Activated T-helper 17 cell treated with anti-CD3 and anti-CD28 coated beads, Interleukin-2, amount 50 U/mL, for 72 hours (primary cell): ENCODE results near the gene GRIK2. TPM values are rescaled to one million over a fixed set of nuclear protein-coding genes. Genes with fewer than 3 reads are reported as not detected.

Experiments
- ATAC-seq: fragments of 150-1000 bp; cut with Tn5 transposase; replicated peaks from 2 replicates; pipeline ENCODE4 v1.10.0; 2021; ENCODE audit warnings: mild to moderate bottlenecking, moderate library complexity
- H3K27ac Mint-ChIP-seq: one replicate; pipeline ENCODE4 v1.8.0; 2022; ENCODE audit warnings: mixed read lengths
- H3K27me3 Mint-ChIP-seq: one replicate; pipeline ENCODE4 v1.8.0; 2022; ENCODE audit warnings: mixed read lengths
- H3K36me3 Mint-ChIP-seq: one replicate; pipeline ENCODE4 v1.8.0; 2022; ENCODE audit warnings: low read depth, mild to moderate bottlenecking, mixed read lengths
- H3K4me1 Mint-ChIP-seq: one replicate; pipeline ENCODE4 v1.8.0; 2022; ENCODE audit warnings: mixed read lengths
- H3K4me3 Mint-ChIP-seq: one replicate; pipeline ENCODE4 v1.8.0; 2022; ENCODE audit warnings: mild to moderate bottlenecking, mixed read lengths
- H3K9me3 Mint-ChIP-seq: one replicate; pipeline ENCODE4 v1.8.0; 2022; ENCODE audit warnings: mixed read lengths
- total RNA-seq, 2 donors: library from RNA; stranded (reverse); gene quantifications; one replicate each; pipeline ENCODE4 v1.2.3, GENCODE V29; 2022

GRIK2 gene
- total RNA-seq, 2 donors from 2014 or later, result 0.13 TPM; not detected in 1

GRCh38 chr6:102015431-102015830 lies 621.9 kb downstream of the GRIK2 start:
- no peaks in the 10 kb centered on the region for H3K4me1 Mint-ChIP-seq
- H3K36me3 Mint-ChIP-seq, result no peaks in the 10 kb centered on the region
- no peaks in the 10 kb centered on the region for H3K27me3 Mint-ChIP-seq
- H3K4me3 Mint-ChIP-seq, result no peak overlapping the region
- H3K9me3 Mint-ChIP-seq, result peaks cover 18% of the 10 kb centered on the region
- ATAC-seq, result no peak
- no peak overlapping the region for H3K27ac Mint-ChIP-seq

- H3K27ac Mint-ChIP-seq, result no peak overlapping the region
- no peak for ATAC-seq
- H3K36me3 Mint-ChIP-seq, result no peaks in the 10 kb centered on the region
- H3K9me3 Mint-ChIP-seq, result peaks cover 11% of the 10 kb centered on the region
- no peak overlapping the region for H3K4me3 Mint-ChIP-seq
- H3K27me3 Mint-ChIP-seq, result no peaks in the 10 kb centered on the region
- no peaks in the 10 kb centered on the region for H3K4me1 Mint-ChIP-seq
Measured at GRCh38 chr6:102022281-102022680, 628.8 kb downstream of the GRIK2 start.

- no peaks in the 10 kb centered on the region for H3K4me1 Mint-ChIP-seq
- no peak for ATAC-seq
- H3K9me3 Mint-ChIP-seq, result peaks cover 10% of the 10 kb centered on the region
Measured at GRCh38 chr6:102022803-102023202, 629.3 kb downstream of the GRIK2 start.

GRCh38 chr6:102023977-102024657 lies 630.6 kb downstream of the GRIK2 start:
- no peaks in the 10 kb centered on the region for H3K36me3 Mint-ChIP-seq
- H3K27ac Mint-ChIP-seq, result no peak overlapping the region
- H3K9me3 Mint-ChIP-seq, result peaks cover 8% of the 10 kb centered on the region
- H3K27me3 Mint-ChIP-seq, result no peaks in the 10 kb centered on the region
- ATAC-seq, result no peak
- H3K4me1 Mint-ChIP-seq, result no peaks in the 10 kb centered on the region
- no peak overlapping the region for H3K4me3 Mint-ChIP-seq

More at GRCh38 chr6:102022803-102023202, 629.3 kb downstream of the GRIK2 start:
- Mint-ChIP-seq H3K4me3 (no peak overlapping the region), H3K36me3 (no peaks in the 10 kb centered on the region), H3K27me3 (no peaks in the 10 kb centered on the region), H3K27ac (no peak overlapping the region)

- H3K36me3 Mint-ChIP-seq, result no peaks in the 10 kb centered on the region
- H3K27me3 Mint-ChIP-seq, result no peaks in the 10 kb centered on the region
Measured at GRCh38 chr6:102026649-102027048, 633.1 kb downstream of the GRIK2 start.

GRCh38 chr6:102028176-102028575 lies 634.7 kb downstream of the GRIK2 start:
- H3K27me3 Mint-ChIP-seq, result no peaks in the 10 kb centered on the region
- no peaks in the 10 kb centered on the region for H3K4me1 Mint-ChIP-seq
- H3K9me3 Mint-ChIP-seq, result peaks cover 16% of the 10 kb centered on the region
- H3K4me3 Mint-ChIP-seq, result no peak overlapping the region
- no peaks in the 10 kb centered on the region for H3K36me3 Mint-ChIP-seq
- H3K27ac Mint-ChIP-seq, result no peak overlapping the region
- ATAC-seq, result no peak

More at GRCh38 chr6:102026649-102027048, 633.1 kb downstream of the GRIK2 start:
- Mint-ChIP-seq H3K9me3 (peaks cover 16% of the 10 kb centered on the region), H3K4me3 (no peak overlapping the region), H3K27ac (no peak overlapping the region), H3K4me1 (no peaks in the 10 kb centered on the region)
- ATAC-seq, result no peak

GRCh38 chr6:102038964-102039363 lies 645.5 kb downstream of the GRIK2 start:
- Mint-ChIP-seq H3K27ac (no peak overlapping the region), H3K4me1 (no peaks in the 10 kb centered on the region), H3K27me3 (no peaks in the 10 kb centered on the region), H3K36me3 (no peaks in the 10 kb centered on the region), H3K9me3 (peaks cover 5% of the 10 kb centered on the region), H3K4me3 (no peak overlapping the region)
- ATAC-seq, result no peak

GRCh38 chr6:102039441-102039840 lies 645.9 kb downstream of the GRIK2 start:
- Mint-ChIP-seq H3K36me3 (no peaks in the 10 kb centered on the region), H3K27ac (no peak overlapping the region), H3K4me1 (no peaks in the 10 kb centered on the region), H3K27me3 (no peaks in the 10 kb centered on the region), H3K9me3 (peaks cover 5% of the 10 kb centered on the region), H3K4me3 (no peak overlapping the region)
- ATAC-seq, result no peak

- H3K4me3 Mint-ChIP-seq, result no peak overlapping the region
- no peak for ATAC-seq
- no peaks in the 10 kb centered on the region for H3K4me1 Mint-ChIP-seq
- no peak overlapping the region for H3K27ac Mint-ChIP-seq
- no peaks in the 10 kb centered on the region for H3K36me3 Mint-ChIP-seq
- H3K27me3 Mint-ChIP-seq, result no peaks in the 10 kb centered on the region
- peaks cover 15% of the 10 kb centered on the region for H3K9me3 Mint-ChIP-seq
Measured at GRCh38 chr6:102051001-102051400, 657.5 kb downstream of the GRIK2 start.

GRCh38 chr6:102051720-102052119 lies 658.2 kb downstream of the GRIK2 start:
- Mint-ChIP-seq H3K27me3 (no peaks in the 10 kb centered on the region), H3K4me1 (no peaks in the 10 kb centered on the region), H3K9me3 (peaks cover 13% of the 10 kb centered on the region), H3K4me3 (no peak overlapping the region), H3K27ac (no peak overlapping the region), H3K36me3 (no peaks in the 10 kb centered on the region)
- no peak for ATAC-seq

GRCh38 chr6:102064142-102064541 lies 670.6 kb downstream of the GRIK2 start:
- H3K9me3 Mint-ChIP-seq, result peaks cover 5% of the 10 kb centered on the region
- no peaks in the 10 kb centered on the region for H3K4me1 Mint-ChIP-seq
- no peaks in the 10 kb centered on the region for H3K36me3 Mint-ChIP-seq
- no peak overlapping the region for H3K27ac Mint-ChIP-seq
- no peak for ATAC-seq
- H3K27me3 Mint-ChIP-seq, result no peaks in the 10 kb centered on the region
- no peak overlapping the region for H3K4me3 Mint-ChIP-seq

GRCh38 chr6:102066301-102066700 lies 672.8 kb downstream of the GRIK2 start:
- Mint-ChIP-seq H3K27me3 (no peaks in the 10 kb centered on the region), H3K36me3 (no peaks in the 10 kb centered on the region), H3K4me1 (no peaks in the 10 kb centered on the region), H3K4me3 (no peak overlapping the region), H3K27ac (no peak overlapping the region), H3K9me3 (peaks cover 5% of the 10 kb centered on the region)
- no peak for ATAC-seq

- H3K4me1 Mint-ChIP-seq, result no peaks in the 10 kb centered on the region
- ATAC-seq, result no peak
- peaks cover 10% of the 10 kb centered on the region for H3K9me3 Mint-ChIP-seq
- no peaks in the 10 kb centered on the region for H3K27me3 Mint-ChIP-seq
- no peaks in the 10 kb centered on the region for H3K36me3 Mint-ChIP-seq
- H3K4me3 Mint-ChIP-seq, result no peak overlapping the region
- H3K27ac Mint-ChIP-seq, result no peak overlapping the region
Measured at GRCh38 chr6:102068349-102068929, 674.9 kb downstream of the GRIK2 start.

- Mint-ChIP-seq H3K27me3 (no peaks in the 10 kb centered on the region), H3K36me3 (no peaks in the 10 kb centered on the region), H3K9me3 (peaks cover 16% of the 10 kb centered on the region), H3K4me1 (no peaks in the 10 kb centered on the region), H3K27ac (no peak overlapping the region), H3K4me3 (no peak overlapping the region)
- ATAC-seq, result no peak
Measured at GRCh38 chr6:102075539-102075938, 682.0 kb downstream of the GRIK2 start.

- H3K36me3 Mint-ChIP-seq, result no peaks in the 10 kb centered on the region
- no peak overlapping the region for H3K4me3 Mint-ChIP-seq
- H3K27me3 Mint-ChIP-seq, result no peaks in the 10 kb centered on the region
- no peaks in the 10 kb centered on the region for H3K9me3 Mint-ChIP-seq
- no peaks in the 10 kb centered on the region for H3K4me1 Mint-ChIP-seq
- H3K27ac Mint-ChIP-seq, result no peak overlapping the region
- ATAC-seq, result no peak
Measured at GRCh38 chr6:102085257-102085656, 691.7 kb downstream of the GRIK2 start.
